ENCODE data around the gene PDZD7.

The PDZD7 gene

DNA sequence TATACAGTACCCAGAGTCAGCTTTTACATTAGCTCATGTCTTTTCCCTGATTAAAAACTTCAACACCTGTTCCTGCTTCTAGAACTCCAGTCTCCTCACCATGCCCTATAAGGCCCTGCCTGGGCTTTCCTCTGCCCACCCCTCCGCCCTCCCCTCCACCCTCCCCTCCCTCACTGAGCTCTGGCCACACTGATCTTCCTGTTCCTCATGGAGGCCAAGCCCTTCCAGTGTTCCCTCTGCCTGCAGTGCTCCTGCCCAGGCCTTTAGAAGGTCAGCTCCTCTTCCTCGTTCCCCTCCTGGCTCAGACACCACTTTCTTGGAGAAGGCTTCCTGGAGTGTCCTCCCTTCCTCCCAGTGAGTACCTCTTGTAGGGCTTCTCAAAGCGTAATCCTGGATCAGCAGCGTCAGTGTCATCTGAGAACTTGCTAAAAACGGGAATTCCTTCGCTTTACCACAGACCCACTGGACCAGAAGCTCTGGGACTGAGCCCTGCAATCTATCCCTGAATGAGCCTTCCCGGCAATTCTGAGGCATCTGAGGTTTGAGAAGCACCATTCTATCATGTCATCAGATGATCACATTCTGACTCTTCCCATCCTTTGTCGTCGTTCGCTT, 3.7 kb downstream of the PDZD7 start:
- no peak overlapping the region for H3K4me3 ChIP-seq
- H3K9ac ChIP-seq: peak overlapping the region in 5 of 11 experiments; percentile 5 to 41 (median 16); a peak in 1 of 22 replicates
- no peak for TF ChIP-seq Cebpa-rat (IDR thresholded peaks at IDR 0.05)
- peak overlapping the region in 4 of 11 experiments; percentile 20 to 77 (median 48); a peak in 4 of 22 replicates for H3K27ac ChIP-seq
- H4K20me1 ChIP-seq: no peaks in the 10 kb centered on the region; a peak in 1 of 22 replicates
- peak overlapping the region; percentile 38 to 99 (median 97); a peak in 20 of 22 replicates for H3K4me2 ChIP-seq
- H3K4me1 ChIP-seq: peaks cover 45 to 66% (median 60%) of the 10 kb centered on the region in 10 experiments
- no peaks in the 10 kb centered on the region for H3K36me3 ChIP-seq
- H3K9me3 ChIP-seq (replicated peaks in 1 of 11): no peaks in the 10 kb centered on the region
- no peaks in the 10 kb centered on the region for H3K27me3 ChIP-seq

DNA sequence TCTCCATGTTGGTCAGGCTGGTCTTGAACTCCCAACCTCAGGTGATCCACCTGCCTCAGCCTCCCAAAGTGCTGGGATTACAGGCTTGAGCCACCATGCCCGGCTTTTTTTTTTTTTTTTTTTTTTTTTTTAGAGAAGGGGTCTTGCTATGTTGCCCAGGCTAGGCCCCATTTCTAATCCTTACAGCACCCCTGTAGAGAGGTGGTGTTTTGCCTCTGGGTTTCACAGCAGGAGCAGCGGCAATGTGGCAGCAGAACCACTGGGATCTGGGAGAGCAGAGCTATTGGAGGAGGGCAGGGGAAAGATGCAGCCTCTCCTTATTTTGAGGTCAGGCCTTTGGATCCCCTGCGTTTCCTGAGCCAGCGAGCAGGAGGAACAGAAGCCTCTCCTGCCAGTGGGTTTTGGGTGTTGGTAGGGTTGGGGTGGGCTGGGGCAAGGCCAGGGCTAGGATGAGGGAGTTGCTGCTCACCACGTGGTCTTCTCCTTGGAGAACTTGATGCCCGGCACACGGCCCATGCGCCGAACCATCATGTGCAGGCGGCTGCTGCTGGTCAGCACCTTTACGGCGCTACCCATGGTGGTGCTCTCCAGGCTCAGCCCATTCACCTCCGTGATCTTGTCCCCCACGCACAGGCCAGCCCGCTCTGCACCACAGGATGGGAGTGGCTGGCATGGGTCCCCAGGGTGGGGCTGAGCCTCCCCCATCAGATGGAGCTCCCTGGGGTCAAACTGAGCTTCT, 7.8 kb downstream of the PDZD7 start:
- Histone ChIP-seq H3K4me2 (peak overlapping the region in 1 of 11 experiments; percentile 12; a peak in 1 of 22 replicates), H3K9me3 (replicated peaks in 1 of 11) (no peaks in the 10 kb centered on the region), H3K27me3 (no peaks in the 10 kb centered on the region), H3K4me3 (no peak overlapping the region), H3K27ac (no peak overlapping the region), H3K36me3 (no peaks in the 10 kb centered on the region), H4K20me1 (no peaks in the 10 kb centered on the region; a peak in 1 of 22 replicates), H3K4me1 (peaks cover 51 to 65% (median 61%) of the 10 kb centered on the region in 10 experiments), H3K9ac (no peak overlapping the region)
- no peak for TF ChIP-seq Cebpa-rat (IDR thresholded peaks at IDR 0.05)

DNA sequence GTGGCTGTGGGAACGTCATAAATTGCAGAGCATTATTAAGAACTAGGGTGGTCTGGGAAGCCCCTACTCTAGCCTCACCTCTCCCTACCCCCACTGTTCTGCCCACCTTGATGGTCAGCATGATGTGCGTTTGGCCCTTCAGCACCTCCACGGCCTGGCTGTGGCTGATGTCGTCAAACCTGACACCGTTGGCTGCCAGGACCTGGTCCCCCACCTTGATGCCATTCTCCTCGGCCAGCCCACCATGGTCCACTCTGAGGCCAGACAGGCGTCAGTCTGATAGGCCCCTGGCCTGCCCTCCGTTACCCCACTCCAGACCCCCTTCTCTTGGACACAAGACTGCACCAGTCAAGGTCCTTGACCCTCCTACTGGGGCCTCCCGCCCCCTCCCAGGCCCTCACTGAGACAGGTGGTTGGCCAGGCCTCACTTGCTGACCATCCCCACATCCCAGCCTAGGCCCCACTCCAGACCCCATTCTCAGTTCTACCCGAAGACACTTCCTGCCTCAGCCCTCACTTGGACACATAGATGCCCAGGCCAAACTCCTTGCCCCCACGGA, 9.2 kb downstream of the PDZD7 start:
- H3K9me3 ChIP-seq (replicated peaks in 1 of 11): no peaks in the 10 kb centered on the region
- no peaks in the 10 kb centered on the region for H3K36me3 ChIP-seq
- no peak for TF ChIP-seq Cebpa-rat (IDR thresholded peaks at IDR 0.05)
- no peaks in the 10 kb centered on the region; a peak in 1 of 22 replicates for H4K20me1 ChIP-seq
- no peaks in the 10 kb centered on the region; a peak in 1 of 22 replicates for H3K27me3 ChIP-seq
- no peak overlapping the region for H3K4me3 ChIP-seq
- H3K9ac ChIP-seq: no peak overlapping the region
- H3K4me1 ChIP-seq: peaks cover 52 to 66% (median 61%) of the 10 kb centered on the region in 10 experiments
- no peak overlapping the region for H3K27ac ChIP-seq
- peak overlapping the region in 9 of 11 experiments; percentile 12 to 91 (median 50); a peak in 17 of 22 replicates for H3K4me2 ChIP-seq

DNA sequence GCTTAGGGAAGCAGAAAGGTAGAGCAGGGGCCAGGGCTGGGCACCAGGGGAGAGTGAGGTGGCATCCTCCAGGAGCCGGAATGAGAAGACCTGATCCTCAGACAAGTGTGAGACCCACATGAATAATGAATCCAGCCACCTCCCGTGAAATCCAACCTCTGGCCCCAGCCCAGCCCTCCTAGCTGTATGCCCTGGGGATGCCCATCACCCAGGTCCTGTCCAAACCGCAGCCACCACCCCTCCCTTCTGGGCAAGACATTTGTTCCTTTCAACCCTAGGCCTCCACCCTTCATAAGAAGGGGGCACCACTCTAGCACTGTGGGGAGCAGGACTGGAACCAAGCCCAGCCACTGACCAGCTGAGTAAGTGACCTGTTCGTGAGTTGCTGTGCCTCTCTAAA, 9.7 kb downstream of the PDZD7 start:
- no peak for TF ChIP-seq Cebpa-rat (IDR thresholded peaks at IDR 0.05)
- Histone ChIP-seq H3K4me2 (peak overlapping the region; percentile 12 to 95 (median 53); a peak in 20 of 22 replicates), H3K9ac (0 out of 22 replicates have a peak overlapping the region, but pooled peaks of 1 of the 11 experiments have one; percentile 9), H3K27ac (no peak overlapping the region), H3K4me3 (no peak overlapping the region), H3K27me3 (no peaks in the 10 kb centered on the region; a peak in 1 of 22 replicates), H4K20me1 (no peaks in the 10 kb centered on the region; a peak in 1 of 22 replicates), H3K36me3 (no peaks in the 10 kb centered on the region), H3K9me3 (replicated peaks in 1 of 11) (no peaks in the 10 kb centered on the region), H3K4me1 (peaks cover 53 to 67% (median 62%) of the 10 kb centered on the region in 10 experiments)

DNA sequence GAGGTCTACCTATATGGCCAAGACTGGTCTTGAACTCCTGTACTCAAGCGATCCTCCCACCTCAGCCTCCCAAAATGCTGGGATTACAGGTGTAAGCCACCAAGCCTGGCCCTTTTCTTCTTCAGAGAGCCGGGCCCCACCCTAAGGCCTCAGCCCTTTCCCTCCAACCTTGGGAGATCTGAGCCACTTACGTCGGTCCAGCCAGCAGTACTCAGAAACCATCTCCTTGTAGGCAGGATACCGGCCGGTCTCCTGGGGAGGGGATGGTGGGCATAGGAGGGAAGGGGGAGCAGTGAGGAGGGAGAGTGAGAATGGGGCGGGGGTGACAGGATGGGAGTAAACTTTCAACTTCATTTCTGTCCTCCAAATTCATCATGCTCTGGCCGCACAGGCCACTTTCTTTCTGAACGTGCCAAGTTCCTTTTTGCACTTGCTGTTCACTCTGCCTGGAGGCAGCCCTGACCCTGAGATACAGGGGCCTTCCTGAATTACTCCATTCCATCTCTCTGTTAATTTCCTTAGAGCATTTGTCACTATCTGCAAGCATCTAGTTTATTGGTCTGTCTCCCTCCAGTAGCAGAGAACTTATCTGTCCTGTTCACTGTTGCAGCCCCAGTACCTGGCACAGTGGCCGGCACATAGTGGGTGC, 10.4 kb downstream of the PDZD7 start:
- Histone ChIP-seq H3K36me3 (no peaks in the 10 kb centered on the region), H3K4me3 (no peak overlapping the region), H3K27ac (no peak overlapping the region), H3K4me2 (peak overlapping the region; percentile 12 to 98 (median 91); a peak in 18 of 22 replicates), H3K4me1 (peaks cover 59 to 74% (median 68%) of the 10 kb centered on the region in 10 experiments), H3K9ac (0 out of 22 replicates have a peak overlapping the region, but pooled peaks of 1 of the 11 experiments have one; percentile 9), H4K20me1 (peaks cover 0 to 3% (median 0%) of the 10 kb centered on the region in 11 experiments; a peak in 2 of 22 replicates), H3K27me3 (no peaks in the 10 kb centered on the region; a peak in 1 of 22 replicates), H3K9me3 (replicated peaks in 1 of 11) (no peaks in the 10 kb centered on the region)
- TF ChIP-seq Cebpa-rat (IDR thresholded peaks at IDR 0.05): no peak

DNA sequence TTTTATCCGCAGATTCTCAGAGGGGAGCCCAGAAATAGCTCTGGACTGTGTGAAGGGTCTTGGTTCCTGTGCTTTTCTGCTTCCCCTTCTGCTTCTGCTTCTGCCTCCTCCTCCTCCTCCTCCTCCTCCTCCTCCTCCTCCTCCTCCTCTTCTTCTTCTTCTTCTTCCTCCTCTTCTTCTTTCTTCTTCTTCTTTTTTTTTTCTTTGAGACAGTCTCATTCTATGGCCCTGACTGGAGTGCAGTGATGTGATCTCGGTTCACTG, 11.6 kb downstream of the PDZD7 start:
- no peak for TF ChIP-seq Cebpa-rat (IDR thresholded peaks at IDR 0.05)
- Histone ChIP-seq H3K36me3 (no peaks in the 10 kb centered on the region), H4K20me1 (peaks cover 0 to 10% (median 0%) of the 10 kb centered on the region in 11 experiments; a peak in 2 of 22 replicates), H3K4me2 (peak overlapping the region; percentile 83 to 98 (median 91)), H3K9ac (peak overlapping the region in 9 of 11 experiments; percentile 65 to 86 (median 77); a peak in 17 of 22 replicates), H3K4me3 (peak overlapping the region; percentile 6 to 62 (median 51); a peak in 13 of 20 replicates), H3K9me3 (replicated peaks in 1 of 11) (no peaks in the 10 kb centered on the region), H3K4me1 (peaks cover 71 to 84% (median 79%) of the 10 kb centered on the region in 10 experiments), H3K27me3 (no peaks in the 10 kb centered on the region; a peak in 1 of 22 replicates), H3K27ac (peak overlapping the region in 10 of 11 experiments; percentile 73 to 95 (median 84); a peak in 18 of 22 replicates)

DNA sequence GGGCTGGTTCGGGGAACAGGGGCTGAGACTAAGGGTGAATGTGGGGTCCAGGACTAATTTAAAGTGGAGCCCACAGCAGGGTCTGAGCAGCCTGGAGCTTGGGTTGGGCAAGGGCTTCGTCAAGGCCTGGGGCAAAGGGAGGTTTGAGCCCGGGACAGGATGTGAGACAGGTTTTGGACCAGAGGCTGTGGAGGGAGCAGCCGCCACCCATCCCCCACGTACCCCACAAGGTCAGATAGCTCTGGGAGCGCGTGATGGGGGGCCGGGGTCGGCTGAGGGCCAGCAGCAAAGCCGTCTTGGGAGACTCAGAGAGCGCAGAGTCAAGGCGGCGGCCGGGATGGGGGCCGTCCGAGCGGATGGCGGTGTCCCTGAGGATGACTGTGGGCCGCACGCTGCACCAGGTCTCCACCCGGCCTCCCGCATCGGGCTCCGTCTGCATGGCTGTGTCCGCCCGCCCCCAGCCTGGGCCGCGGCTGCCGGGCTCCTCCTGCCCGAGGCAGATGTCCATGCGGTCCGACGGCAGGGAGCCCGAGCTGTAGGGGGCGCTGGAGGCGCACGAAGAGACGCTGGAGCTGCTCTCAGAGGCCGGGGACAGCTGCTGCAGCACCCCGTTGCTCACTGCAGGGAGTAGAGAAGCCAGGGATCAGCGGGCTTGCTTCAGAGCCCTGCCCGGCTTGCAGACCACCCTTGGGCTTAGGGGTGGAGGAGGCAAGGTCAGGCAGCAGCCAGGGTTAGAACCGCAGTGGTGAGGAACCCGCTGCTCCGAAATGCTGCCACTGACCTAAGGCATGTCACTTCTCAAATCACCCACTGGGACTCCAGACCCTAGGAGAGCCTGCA, 12.1 kb downstream of the PDZD7 start:
- peaks cover 75 to 90% (median 85%) of the 10 kb centered on the region in 10 experiments for H3K4me1 ChIP-seq
- H3K27ac ChIP-seq: peak overlapping the region; percentile 59 to 95 (median 84)
- no peaks in the 10 kb centered on the region for H3K36me3 ChIP-seq
- H3K9ac ChIP-seq: peak overlapping the region; percentile 62 to 86 (median 77)
- no peaks in the 10 kb centered on the region for H3K9me3 ChIP-seq (replicated peaks in 1 of 11)
- H3K27me3 ChIP-seq: no peaks in the 10 kb centered on the region; a peak in 1 of 22 replicates
- H3K4me2 ChIP-seq: peak overlapping the region; percentile 83 to 98 (median 91)
- peaks cover 0 to 10% (median 0%) of the 10 kb centered on the region in 11 experiments; a peak in 2 of 22 replicates for H4K20me1 ChIP-seq
- peak overlapping the region; percentile 22 to 62 (median 51); a peak in 19 of 20 replicates for H3K4me3 ChIP-seq
- no peak for TF ChIP-seq Cebpa-rat (IDR thresholded peaks at IDR 0.05)

DNA sequence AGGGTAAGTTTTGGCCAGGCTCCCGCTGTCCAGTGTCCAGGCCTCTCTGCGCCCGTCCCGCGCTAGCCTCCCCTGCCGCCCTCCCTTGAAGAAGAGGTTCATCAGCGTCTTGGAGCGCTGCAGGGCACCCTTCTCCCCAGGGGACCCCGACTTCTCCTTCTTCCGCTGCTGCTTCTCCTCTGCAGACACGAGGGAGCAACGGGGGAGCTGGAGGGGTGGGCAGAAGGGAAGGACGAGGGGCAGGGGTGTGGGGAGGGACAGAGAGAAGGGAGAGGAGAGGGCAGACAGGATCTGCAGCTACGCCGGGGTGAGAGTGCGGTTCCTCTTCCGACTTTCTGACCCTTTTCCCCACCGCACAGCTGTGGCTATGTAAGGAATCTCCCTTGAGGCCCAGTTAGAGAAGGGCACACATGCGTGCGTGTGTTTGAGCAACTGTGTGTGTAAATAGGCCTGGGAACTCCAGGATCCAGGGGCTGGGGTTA, 12.8 kb downstream of the PDZD7 start:
- Histone ChIP-seq H3K36me3 (no peaks in the 10 kb centered on the region), H4K20me1 (peaks cover 0 to 10% (median 0%) of the 10 kb centered on the region in 11 experiments; a peak in 2 of 22 replicates), H3K9me3 (replicated peaks in 1 of 11) (no peaks in the 10 kb centered on the region), H3K4me1 (peaks cover 82 to 92% (median 89%) of the 10 kb centered on the region in 10 experiments), H3K27me3 (no peaks in the 10 kb centered on the region; a peak in 1 of 22 replicates), H3K4me2 (peak overlapping the region; percentile 83 to 98 (median 91)), H3K27ac (peak overlapping the region; percentile 59 to 95 (median 84)), H3K9ac (peak overlapping the region; percentile 62 to 86 (median 77)), H3K4me3 (peak overlapping the region in 9 of 10 experiments; percentile 33 to 62 (median 52); a peak in 17 of 20 replicates)
- peak in 2 of 11 experiments; percentile 29 to 41; a peak in 2 of 22 replicates for TF ChIP-seq Cebpa-rat (IDR thresholded peaks at IDR 0.05)

Data from BLaER1 treated with 17β-estradiol and CSF1 and Interleukin-3, amounts not matched to agents 10 nM and 100 nM (cell line).